Neuron (in vitro differentiated cells): Measurements from ENCODE around the gene TEX38.
"Not testable (repeated sequence)": the region's sequence is repeated elsewhere in the genome, so short reads cannot be mapped to it uniquely, and the experiment has no call there.

Experiments used
- H2AFZ ChIP-seq: one replicate; pipeline ENCODE4 v1.6.1; 2013; ENCODE audit warnings: low read depth, mild to moderate bottlenecking, inconsistent platforms, low read length, moderate library complexity
- H3K27me3 ChIP-seq: one replicate; pipeline ENCODE4 v1.6.1; 2013; ENCODE audit warnings: low read length; ENCODE audit not compliant: insufficient read depth
- H3K36me3 ChIP-seq: one replicate; pipeline ENCODE4 v1.6.1; 2013; ENCODE audit warnings: low read length; ENCODE audit not compliant: insufficient read depth
- H3K4me1 ChIP-seq: one replicate; pipeline ENCODE4 v1.6.1; 2013; ENCODE audit warnings: low read length; ENCODE audit not compliant: insufficient read depth
- H3K4me3 ChIP-seq: 2 replicates; pipeline ENCODE4 v1.5.1; 2013; ENCODE audit warnings: mild to moderate bottlenecking, low read length, moderate library complexity
- H3K9me3 ChIP-seq: one replicate; pipeline ENCODE4 v1.6.1; 2013; ENCODE audit warnings: low read length

TEX38 gene

DNA sequence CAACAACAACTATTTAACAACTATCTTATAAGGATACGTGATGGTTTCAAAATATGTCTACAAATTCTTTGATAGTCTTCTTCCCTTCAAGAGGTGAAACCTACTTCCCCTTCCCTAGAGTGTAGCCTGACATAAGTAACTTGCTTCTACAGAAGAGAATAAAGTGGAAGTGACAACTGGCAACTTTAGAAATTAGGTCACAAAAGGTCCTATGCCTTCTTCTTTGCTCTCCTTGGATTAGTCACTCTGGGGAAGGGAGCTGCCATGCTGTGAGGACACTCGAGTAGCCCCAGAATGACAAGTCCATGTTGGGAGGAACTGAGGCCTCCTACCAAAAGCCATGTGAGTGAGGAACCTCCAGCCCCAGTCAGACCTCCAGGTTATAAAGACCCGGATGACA, 28.0 kb downstream of the TEX38 start:
- Histone ChIP-seq H2AFZ (no peak overlapping the region), H3K4me3 (no peak overlapping the region), H3K27me3 (no peaks in the 10 kb centered on the region), H3K4me1 (no peaks in the 10 kb centered on the region), H3K9me3 (peaks cover 5% of the 10 kb centered on the region), H3K36me3 (peaks cover 41% of the 10 kb centered on the region)

DNA sequence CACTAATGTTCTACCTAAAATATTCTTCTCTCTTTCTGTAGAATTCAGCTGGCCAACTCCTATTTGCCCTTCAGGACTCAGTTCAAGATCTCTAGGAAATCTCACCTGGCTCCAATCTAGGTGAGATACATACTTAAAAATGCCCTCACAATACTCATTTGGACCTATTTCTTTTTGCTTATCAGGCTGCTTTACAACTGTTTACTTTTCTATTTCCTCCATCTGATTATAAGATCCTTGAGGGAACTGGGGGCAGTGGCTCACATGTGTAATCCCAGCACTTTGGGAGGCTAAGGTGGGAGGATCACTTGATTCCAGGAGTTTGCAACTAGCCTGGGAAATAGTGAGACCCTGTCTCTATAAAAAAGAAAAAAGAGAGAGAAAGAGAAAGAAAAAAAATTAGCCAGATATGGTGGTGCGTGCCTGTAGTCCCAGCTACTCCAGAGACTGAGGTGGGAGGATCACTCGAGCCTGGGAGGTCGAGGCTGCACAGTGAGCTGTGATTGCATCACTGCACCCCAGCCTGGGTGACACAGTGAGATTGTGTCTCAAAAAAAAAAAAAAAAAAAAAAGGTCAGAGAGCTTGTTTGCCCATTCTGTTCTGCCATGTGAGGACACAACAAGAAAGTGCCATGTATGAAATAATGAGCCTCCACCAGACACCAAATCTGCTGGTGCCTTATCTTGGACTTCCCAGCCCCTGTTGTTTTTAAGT, 32.4 kb downstream of the TEX38 start:
- no peaks in the 10 kb centered on the region for H3K27me3 ChIP-seq
- no peak overlapping the region for H2AFZ ChIP-seq
- no peaks in the 10 kb centered on the region for H3K4me1 ChIP-seq
- no peaks in the 10 kb centered on the region for H3K9me3 ChIP-seq
- peaks cover 54% of the 10 kb centered on the region for H3K36me3 ChIP-seq
- no peak overlapping the region for H3K4me3 ChIP-seq

- no peak overlapping the region for H3K4me3 ChIP-seq
- no peaks in the 10 kb centered on the region for H3K9me3 ChIP-seq
- peaks cover 59% of the 10 kb centered on the region for H3K36me3 ChIP-seq
- H3K4me1 ChIP-seq = no peaks in the 10 kb centered on the region
- H3K27me3 ChIP-seq = no peaks in the 10 kb centered on the region
- H2AFZ ChIP-seq = no peak overlapping the region
These were observed 33.8 kb downstream of the TEX38 start for GRCh38 chr1:46705408-46705807.

- H3K9me3 ChIP-seq = no peaks in the 10 kb centered on the region
- H2AFZ ChIP-seq = no peak overlapping the region
- peaks cover 69% of the 10 kb centered on the region for H3K36me3 ChIP-seq
These were observed 36.5 kb downstream of the TEX38 start for GRCh38 chr1:46708121-46708520.

DNA sequence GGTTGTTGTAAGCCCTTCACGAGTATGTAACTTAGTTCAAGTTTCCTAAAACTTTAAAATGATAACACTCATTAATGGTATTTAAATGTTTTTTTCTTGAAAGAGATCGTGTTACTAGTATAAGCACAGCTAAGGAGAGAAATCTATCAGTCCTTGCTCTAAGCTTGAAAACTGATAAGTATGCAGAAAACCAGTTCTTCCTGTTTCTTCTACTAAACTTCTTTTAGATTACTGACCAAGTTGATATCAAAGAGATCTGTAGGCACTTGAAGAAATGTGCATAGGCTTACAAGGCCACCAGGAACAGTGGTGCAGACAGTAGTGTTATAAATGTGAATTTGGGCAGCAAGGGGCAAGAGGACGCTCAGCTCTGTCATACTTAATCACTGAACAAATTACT, 43.3 kb downstream of the TEX38 start:
- Histone ChIP-seq H3K27me3 (no peaks in the 10 kb centered on the region), H3K4me3 (no peak overlapping the region), H3K4me1 (peaks cover 19% of the 10 kb centered on the region), H3K36me3 (peaks cover 44% of the 10 kb centered on the region), H2AFZ (no peak overlapping the region), H3K9me3 (no peaks in the 10 kb centered on the region)

More at GRCh38 chr1:46708121-46708520, 36.5 kb downstream of the TEX38 start:
- no peaks in the 10 kb centered on the region for H3K4me1 ChIP-seq
- no peaks in the 10 kb centered on the region for H3K27me3 ChIP-seq
- no peak overlapping the region for H3K4me3 ChIP-seq

- Histone ChIP-seq H2AFZ (no peak overlapping the region), H3K4me1 (peaks cover 19% of the 10 kb centered on the region), H3K9me3 (no peaks in the 10 kb centered on the region), H3K27me3 (peaks cover 4% of the 10 kb centered on the region), H3K4me3 (peak overlapping the region; percentile 75), H3K36me3 (peaks cover 29% of the 10 kb centered on the region)
These were observed 46.0 kb downstream of the TEX38 start for GRCh38 chr1:46717654-46718053.

- Histone ChIP-seq H3K27me3 (peaks cover 8% of the 10 kb centered on the region), H2AFZ (peak overlapping the region; percentile 100), H3K4me3 (peak overlapping the region; percentile 75), H3K36me3 (peaks cover 24% of the 10 kb centered on the region), H3K9me3 (no peaks in the 10 kb centered on the region), H3K4me1 (peaks cover 19% of the 10 kb centered on the region)
These were observed 46.7 kb downstream of the TEX38 start for GRCh38 chr1:46718340-46718726.

DNA sequence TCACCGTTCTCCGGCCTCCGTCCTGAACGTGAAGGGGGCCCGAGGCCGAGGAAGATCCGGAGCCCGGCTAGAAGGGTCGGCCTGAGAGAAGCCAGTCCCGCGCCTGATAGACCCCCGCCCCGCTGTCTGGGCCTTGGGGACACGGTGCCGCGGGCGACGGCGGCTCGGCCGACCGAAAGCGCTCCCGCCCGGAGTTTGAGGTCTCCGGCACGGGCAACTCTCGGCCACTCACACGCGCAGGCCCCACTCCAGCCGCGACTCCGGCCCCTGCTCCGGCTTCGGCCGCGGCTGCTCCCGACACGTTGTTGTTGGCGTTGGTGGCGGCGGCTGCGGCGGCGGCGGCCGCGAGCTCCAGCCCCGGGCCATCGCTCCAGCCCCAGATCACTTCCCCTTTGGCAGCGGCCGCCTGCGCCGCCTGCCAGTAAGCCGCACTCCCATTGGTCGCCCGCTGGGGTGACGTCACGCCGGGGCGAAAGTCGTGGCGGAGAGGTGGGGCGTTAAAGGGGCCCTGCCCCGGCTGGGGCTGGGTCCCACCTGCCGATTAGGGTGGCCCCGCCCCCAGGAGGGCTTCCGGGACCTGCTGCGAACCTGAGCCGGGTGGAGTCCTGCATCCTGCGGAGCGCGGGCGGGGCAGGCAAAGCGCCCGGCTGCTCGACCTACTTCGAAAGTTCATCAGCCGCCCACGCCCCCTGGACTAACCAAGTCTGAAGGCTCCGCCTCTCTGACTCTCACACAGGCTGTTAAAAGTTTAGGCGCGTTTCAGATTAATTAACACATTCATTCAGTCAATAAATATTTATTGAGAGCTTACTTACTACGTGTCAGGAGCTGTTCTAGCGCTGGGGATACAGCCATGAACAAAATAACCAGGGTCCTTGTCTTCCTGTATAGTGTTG, 47.3 kb downstream of the TEX38 start, which contains the start of gene EFCAB14:
EFCAB14 (minus strand) TSS at position 388 of the 896 bp plus-strand sequence. CDS start 1,027 bp downstream, outside the sequence.
- Histone ChIP-seq H3K27me3 (peaks cover 11% of the 10 kb centered on the region), H3K4me1 (peaks cover 19% of the 10 kb centered on the region), H3K4me3 (peak within 1 kb of the TSS; percentile 75), H3K36me3 (peaks cover 18% of the 10 kb centered on the region), H2AFZ (peak within 1 kb of the TSS; percentile 100), H3K9me3 (no peaks in the 10 kb centered on the region)

DNA sequence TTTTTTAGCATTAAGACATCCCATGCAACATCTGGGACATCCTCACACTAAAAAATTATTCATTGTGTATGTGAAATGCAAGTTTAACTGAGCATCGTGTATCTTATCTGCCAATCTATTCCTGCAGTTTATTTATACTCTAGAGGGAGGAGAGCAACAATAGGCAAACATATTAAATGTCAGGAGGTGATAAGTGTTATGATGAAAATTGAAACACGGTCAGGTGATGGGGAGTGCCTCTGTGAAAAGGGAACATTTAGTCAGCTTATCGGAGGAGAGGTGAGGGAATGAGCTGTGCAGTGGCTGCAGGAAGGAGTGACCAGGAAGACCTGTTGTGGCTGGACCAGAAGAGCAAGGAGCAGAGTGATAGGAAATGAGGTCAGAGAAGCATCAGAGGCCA, 48.0 kb downstream of the TEX38 start:
- Histone ChIP-seq H3K4me1 (peaks cover 19% of the 10 kb centered on the region), H3K4me3 (peak overlapping the region; percentile 75), H3K27me3 (peaks cover 11% of the 10 kb centered on the region), H2AFZ (peak overlapping the region; percentile 100), H3K36me3 (peaks cover 11% of the 10 kb centered on the region), H3K9me3 (no peaks in the 10 kb centered on the region)

- Histone ChIP-seq H3K27me3 (peaks cover 11% of the 10 kb centered on the region), H3K4me1 (peaks cover 19% of the 10 kb centered on the region)
- H2AFZ ChIP-seq, H3K4me3 ChIP-seq, H3K9me3 ChIP-seq, H3K36me3 ChIP-seq: not testable (repeated sequence)
These were observed 48.7 kb downstream of the TEX38 start for GRCh38 chr1:46720319-46720718.

- peaks cover 19% of the 10 kb centered on the region for H3K4me1 ChIP-seq
- no peak overlapping the region for H2AFZ ChIP-seq
- no peak overlapping the region for H3K4me3 ChIP-seq
- H3K27me3 ChIP-seq = peaks cover 11% of the 10 kb centered on the region
- no peaks in the 10 kb centered on the region for H3K9me3 ChIP-seq
- H3K36me3 ChIP-seq = no peaks in the 10 kb centered on the region
These were observed 49.5 kb downstream of the TEX38 start for GRCh38 chr1:46721204-46721603.

DNA sequence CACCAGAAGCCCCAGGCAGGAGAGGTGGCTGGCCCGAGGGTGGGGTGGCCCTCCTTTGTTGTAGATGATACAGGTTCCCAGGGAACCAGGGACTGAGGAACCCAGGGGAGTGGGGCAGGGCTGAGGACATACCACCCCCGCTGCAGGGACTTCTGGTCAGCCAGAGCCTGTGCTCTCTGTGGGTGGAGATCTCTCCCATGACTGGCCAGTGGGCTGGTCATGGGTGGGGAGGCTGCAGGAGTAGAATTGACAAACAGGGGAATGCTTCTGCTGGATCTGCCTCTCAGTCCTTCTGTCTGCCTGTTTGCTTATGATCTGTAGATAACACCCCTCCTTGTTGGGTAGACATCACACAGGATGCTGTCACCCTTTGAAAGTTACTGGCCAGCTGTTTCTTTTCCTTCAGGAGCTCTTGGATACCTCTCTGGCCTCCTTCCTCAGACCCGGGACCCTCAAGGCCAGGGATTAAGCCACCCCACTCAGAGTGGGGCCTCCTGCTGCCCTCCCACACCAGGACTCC, 50.1 kb downstream of the TEX38 start:
- Histone ChIP-seq H3K4me1 (peaks cover 19% of the 10 kb centered on the region), H2AFZ (no peak overlapping the region), H3K4me3 (no peak overlapping the region), H3K36me3 (no peaks in the 10 kb centered on the region), H3K27me3 (peaks cover 11% of the 10 kb centered on the region), H3K9me3 (no peaks in the 10 kb centered on the region)
